ENCODE results near the gene RARRES2.

RARRES2 gene

DNA sequence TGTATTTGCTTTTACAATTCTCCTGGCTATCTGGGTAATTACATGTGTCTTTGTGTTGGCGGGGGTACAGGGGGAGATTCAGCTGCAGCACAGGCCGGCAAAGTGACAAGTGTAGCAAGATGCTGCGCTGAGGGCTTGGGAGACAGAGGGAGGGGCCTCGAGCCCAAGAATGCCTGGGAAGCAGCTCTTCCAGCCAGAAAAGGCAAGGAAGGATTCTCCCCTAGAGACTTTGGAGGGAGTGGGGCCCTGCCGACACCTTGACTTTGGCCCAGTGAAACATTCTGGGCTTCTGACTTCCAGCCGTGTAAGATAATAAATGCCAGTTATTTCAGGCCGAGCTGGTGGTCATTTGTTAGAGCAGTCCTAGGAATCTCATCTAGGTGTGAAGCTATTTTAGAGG, 20.0 kb upstream of the RARRES2 start:
- no peak for DNase-seq

- DNase-seq, result no peak
Observed at GRCh38 chr7:150360363-150361058, 19.1 kb upstream of the RARRES2 start.

DNA sequence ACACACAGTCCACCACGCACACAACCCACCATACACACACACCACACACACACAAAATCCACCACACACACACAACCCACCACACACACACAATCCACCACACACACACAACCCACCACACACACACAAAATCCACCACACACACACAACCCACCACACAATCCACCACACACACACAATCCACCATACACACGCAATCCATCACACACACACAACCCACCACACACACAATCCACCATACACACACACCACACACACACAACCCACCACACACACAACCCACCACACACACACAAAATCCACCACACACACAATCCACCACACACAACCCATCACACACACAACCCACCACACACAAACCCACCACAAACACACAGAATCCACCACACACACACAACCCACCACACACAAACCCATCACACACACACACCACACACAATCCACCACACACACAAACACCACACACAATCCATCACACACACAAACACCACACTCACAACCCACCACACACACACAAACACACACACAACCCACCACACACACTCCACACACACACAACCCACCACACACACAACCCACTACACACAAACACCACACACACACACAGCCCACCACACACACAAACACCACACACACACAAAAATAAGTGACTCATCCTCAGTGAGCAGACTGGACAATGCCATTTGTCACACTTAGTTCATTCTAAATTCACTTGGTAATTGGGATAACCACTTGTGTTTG, 18.4 kb upstream of the RARRES2 start:
- no peak for DNase-seq

DNA sequence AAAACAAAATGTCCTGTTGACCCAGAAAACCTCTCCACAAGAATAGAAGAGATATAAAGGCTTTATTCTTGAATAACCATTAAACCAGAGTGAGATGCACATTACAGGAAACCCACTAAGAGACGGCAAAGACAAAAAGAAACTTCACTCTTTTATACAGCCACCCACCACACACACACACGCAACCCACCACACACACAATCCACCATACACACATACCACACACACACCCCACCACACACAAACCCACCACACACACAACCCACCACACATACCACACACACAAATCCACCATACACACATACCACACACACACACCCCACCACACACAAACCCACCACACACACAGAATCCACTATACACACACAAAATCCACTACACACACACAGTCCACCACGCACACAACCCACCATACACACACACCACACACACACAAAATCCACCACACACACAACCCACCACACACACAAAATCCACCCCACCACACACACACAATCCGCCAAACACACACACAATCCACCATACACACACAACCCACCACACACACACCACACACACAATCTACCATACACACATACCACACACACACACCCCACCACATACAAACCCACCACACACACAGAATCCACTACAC, 17.7 kb upstream of the RARRES2 start:
- no peak for DNase-seq

- no peak for DNase-seq
Observed at GRCh38 chr7:150358433-150358832, 17.0 kb upstream of the RARRES2 start.

GRCh38 chr7:150357771-150358427, 16.5 kb upstream of the RARRES2 start:
- no peak for DNase-seq

GRCh38 chr7:150357270-150357669, 15.8 kb upstream of the RARRES2 start:
- DNase-seq, result no peak

DNA sequence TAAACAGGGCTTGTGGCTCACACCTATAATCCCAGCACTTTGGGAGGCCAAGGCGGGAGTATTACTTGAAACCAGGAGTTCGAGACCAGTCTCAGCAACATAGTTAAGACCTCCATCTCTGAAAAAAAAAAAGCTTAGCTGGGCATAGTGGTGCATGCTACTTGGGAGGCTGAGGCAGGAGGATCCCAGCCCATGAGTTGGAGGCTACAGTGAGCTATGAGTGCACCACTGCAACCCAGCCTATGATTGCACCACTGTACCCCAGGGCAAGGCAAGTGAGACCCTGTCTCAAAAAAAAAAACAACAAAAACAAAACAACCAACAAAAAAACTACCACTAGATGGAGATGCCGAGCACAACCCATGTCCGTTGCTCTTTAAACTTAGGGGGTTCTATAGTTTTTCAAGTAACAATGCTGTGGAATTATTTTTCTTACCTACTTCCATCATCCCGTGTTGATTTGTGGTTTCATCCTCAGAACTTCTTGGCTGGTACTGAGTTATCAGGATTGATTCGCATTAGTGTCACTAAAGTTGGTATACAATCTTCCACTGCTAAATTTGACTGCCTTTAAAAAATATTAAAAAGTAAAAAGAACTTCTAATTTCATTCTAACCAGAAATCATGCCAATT, 15.0 kb upstream of the RARRES2 start:
- no peak for DNase-seq

- DNase-seq, result no peak
Observed at GRCh38 chr7:150355666-150356059, 14.2 kb upstream of the RARRES2 start.

DNA sequence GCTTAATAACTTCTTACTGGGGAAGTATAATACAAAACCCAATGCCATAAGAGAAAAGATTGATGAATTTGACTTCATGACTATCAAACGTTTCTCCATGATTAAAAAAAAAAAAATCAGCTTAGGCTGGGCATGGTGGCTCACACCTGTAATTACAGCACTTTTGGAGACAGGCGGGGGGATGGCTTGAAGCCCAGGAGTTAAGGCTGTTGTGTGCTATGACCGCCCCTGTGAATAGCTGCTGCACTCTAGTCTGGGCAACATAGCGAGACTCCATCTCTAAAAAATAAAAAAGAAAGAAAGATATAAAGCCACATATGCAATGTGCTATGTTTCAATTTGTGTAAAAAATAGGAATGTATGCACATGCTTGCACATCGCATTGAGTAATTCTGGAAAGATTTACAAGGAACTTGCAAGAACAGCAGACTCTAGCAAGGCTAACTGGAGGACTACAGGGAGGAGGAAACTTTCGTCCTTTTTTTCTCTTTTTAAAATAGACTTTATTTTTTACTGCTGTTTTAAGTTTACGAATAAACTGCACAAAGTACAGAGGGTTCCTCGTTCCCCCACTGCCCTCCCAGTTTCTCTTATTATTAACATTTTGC, 10.3 kb upstream of the RARRES2 start:
- no peak for DNase-seq

DNA sequence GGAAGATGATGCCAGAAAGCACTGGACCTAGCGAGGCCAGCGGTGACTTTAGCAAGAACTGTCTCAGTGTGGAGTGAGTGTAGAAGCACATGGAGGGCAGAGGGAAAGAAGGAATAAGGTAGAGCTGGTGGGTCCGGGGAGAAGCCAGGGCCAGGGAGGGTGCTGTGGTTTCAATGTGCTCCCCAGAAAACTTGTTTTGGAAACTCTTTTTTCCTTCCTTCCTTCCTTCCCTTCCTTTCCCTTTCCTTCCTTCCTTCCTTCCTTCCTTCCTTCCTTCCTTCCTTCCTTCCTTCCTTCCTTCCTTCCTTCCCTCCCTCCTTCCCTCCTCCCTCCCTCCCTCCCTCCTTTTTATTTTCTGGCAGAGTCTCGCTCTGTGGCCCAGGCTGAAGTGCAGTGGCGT, 5.5 kb upstream of the RARRES2 start:
- DNase-seq, result no peak

GRCh38 chr7:150345012-150345411, 3.6 kb upstream of the RARRES2 start:
- no peak for DNase-seq

- no peak for DNase-seq
Observed at GRCh38 chr7:150344299-150344698, 2.9 kb upstream of the RARRES2 start.

- DNase-seq, result no peak
Observed at GRCh38 chr7:150343225-150343624, 1.8 kb upstream of the RARRES2 start.

- DNase-seq, result no peak
Observed at GRCh38 chr7:150342121-150342408, 636 bp upstream of the RARRES2 start.

DNA sequence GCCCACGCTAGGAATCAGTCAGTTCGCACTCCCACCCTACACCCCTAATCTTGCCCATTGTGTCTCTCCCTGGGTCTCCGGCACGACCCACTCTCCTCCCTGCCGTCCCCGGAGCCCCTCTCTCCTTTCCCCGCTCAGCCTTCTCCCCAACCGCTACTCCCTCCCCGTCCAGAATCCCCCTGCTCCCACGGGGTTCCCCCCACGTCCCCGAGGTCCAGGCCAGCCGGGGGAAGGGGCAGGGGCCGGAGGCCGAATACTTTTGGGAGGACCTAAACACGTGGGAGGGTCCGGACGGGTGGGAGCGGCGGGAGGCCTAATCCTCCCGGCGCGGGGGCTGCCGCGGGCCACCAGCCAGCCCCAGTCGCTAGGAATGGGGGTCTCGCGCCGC, 560 bp downstream of the RARRES2 start:
- DNase-seq, result no peak

DNA sequence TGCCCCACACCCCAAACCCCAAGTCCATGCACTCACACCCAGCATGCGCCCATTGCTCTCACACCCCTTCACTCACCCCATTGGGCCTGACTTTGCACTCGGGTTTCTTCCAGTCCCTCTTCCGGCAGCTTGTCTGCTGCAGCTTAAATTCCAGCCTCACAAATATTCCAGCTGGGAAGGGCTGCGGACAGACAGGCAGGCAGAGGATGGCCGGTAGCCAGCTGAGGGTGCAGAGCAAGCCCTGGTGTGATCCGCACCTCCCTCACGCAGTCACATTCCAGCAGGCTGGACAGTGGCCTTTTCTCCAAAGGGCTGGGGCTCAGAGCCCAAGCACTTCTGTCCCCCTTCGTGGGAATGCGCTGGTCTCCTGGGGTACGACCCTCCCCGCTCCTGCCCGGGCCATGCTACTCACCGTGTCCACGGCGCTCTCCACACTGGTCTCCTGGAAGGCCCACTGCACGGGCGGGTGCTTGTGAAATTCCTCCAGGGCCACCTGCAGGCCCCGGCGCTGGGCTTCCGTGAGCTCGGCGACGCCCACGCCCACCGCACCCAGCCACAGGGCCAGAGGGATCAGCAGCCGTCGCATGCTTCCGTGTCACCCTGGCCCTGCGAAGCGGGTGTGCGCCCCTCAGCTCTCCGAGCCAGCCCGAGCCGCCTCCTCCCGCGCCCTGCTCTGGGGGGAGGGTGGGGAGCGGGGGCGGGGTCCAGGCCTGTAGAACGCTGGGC, 1.2 kb downstream of the RARRES2 start:
- DNase-seq, result no peak

DNA sequence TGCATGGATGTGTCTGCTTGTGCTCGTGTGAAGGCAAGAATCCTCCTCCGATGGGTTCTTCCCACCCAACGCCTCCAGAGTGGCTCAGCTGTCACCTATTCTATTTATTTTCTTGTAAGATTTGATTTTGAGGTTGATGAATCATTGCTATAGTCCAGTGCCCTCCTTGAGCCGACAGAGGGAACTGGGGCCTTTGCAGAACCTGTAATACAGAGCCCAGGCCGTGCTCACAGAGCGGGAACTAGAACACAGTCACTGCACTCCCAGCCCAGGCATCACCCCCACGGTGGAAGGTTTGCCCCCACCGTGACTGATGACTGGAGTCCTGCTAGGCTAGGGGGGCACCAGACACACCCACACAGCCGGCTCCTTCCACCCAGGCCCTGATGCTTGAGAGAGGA, 2.0 kb downstream of the RARRES2 start:
- no peak for DNase-seq

DNA sequence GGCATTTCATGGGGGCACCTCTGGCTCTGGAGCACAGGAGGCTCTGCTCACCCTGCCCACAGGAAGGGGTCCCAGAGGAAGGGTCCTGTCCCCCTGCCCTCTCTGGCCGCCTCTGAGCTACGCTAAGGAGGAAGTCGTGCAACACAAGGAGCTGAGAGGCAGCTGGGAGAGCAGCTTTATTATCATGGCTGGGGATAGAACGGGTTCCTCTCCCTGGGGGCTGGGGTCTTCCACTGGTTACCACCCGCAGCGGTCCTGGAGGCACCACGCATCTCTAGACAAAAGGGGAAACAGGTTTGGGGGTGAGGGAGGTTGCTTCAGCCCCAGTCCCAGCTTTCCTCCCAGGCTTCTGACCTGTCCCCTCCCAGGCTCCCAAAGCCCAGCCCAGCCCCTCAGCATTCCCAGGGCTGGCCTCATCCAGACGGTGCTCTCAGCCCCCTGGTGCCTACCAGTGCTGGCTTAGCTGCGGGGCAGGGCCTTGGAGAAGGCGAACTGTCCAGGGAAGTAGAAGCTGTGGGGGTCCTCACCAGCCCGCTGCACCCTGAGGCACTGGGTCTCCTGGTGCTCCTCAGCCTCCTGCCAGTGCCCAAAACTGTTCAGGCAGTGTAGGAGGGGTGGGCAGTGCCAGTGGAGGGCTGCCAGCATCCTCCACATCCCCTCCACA, 3.1 kb downstream of the RARRES2 start:
- no peak for DNase-seq

DNA sequence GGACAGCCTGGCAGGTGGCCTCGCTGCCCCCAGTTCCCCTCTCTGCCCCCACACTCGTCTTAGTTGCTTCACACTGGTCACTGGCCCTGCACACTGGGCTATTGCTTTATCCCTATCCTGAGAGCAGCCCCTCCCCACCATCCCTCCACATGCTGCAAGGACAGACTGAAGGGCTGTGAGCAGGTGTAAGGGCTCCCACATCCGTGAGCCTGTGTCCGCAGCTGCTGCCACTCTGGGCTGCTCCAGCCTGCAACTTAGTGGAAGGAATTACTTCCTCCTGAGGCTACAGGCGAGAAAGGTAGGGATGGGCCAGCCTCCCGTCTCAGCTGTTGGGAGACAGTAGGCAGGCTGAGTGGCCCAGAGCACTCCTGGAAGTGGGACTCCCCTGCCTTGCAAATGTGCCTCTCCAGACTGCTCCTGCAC, 3.8 kb downstream of the RARRES2 start:
- no peak for DNase-seq

DNA sequence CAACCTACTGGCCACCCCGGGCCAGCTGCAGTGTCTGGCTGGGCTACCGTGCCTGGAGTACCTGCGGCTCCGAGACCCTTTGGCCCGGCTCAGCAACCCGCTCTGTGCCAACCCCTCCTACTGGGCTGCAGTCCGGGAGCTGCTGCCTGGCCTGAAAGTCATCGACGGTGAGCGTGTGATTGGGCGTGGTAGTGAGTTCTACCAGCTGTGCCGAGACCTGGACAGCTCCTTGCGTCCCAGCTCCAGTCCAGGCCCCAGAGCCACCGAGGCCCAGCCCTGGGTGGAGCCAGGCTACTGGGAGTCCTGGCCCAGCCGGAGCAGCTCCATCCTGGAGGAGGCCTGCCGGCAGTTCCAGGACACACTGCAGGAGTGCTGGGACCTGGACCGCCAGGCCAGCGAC, 4.2 kb downstream of the RARRES2 start:
- DNase-seq, result no peak

- no peak for DNase-seq
Observed at GRCh38 chr7:150336746-150337145, 4.7 kb downstream of the RARRES2 start.
